Measurements from ENCODE around the gene KRTAP10-5.

DNA sequence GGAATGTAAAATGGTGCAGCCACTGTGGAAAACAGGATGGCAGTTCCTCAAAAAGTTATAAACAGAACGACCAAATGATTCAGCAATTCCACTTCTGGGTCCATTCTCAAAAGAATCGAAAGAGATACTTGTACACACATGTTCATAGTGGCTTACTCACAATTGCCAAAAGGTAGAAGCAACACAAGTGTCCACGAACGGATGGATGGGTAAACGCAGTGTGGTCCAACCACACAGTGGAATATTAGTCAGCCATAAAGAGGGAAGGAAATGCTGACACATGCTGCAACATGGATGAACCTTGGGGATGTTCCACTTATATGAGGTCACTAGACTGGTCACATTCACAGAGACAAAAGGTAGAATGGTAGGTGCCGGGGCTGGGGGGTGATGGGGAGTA lies 45.7 kb downstream of the KRTAP10-5 start:
- TF ChIP-seq, protein P1, sequence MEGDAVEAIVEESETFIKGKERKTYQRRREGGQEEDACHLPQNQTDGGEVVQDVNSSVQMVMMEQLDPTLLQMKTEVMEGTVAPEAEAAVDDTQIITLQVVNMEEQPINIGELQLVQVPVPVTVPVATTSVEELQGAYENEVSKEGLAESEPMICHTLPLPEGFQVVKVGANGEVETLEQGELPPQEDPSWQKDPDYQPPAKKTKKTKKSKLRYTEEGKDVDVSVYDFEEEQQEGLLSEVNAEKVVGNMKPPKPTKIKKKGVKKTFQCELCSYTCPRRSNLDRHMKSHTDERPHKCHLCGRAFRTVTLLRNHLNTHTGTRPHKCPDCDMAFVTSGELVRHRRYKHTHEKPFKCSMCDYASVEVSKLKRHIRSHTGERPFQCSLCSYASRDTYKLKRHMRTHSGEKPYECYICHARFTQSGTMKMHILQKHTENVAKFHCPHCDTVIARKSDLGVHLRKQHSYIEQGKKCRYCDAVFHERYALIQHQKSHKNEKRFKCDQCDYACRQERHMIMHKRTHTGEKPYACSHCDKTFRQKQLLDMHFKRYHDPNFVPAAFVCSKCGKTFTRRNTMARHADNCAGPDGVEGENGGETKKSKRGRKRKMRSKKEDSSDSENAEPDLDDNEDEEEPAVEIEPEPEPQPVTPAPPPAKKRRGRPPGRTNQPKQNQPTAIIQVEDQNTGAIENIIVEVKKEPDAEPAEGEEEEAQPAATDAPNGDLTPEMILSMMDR (IDR thresholded peaks at IDR 0.05): no peak
- TF ChIP-seq CEBPB (IDR thresholded peaks at IDR 0.05) (no peak), POLR2A (IDR thresholded peaks at IDR 0.05; ENCODE audit: low read length) (no peak), EP300 (IDR thresholded peaks at IDR 0.05) (no peak), RFX5 (IDR thresholded peaks at IDR 0.05) (no peak), SMC3 (IDR thresholded peaks at IDR 0.05) (no peak), HDAC2 (IDR thresholded peaks at IDR 0.05) (no peak), EHMT2 (IDR thresholded peaks at IDR 0.05; ENCODE audit: low read depth) (no peak)
- TF ChIP-seq, protein P2, sequence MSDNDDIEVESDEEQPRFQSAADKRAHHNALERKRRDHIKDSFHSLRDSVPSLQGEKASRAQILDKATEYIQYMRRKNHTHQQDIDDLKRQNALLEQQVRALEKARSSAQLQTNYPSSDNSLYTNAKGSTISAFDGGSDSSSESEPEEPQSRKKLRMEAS (IDR thresholded peaks at IDR 0.05): no peak
- TF ChIP-seq, protein P3, sequence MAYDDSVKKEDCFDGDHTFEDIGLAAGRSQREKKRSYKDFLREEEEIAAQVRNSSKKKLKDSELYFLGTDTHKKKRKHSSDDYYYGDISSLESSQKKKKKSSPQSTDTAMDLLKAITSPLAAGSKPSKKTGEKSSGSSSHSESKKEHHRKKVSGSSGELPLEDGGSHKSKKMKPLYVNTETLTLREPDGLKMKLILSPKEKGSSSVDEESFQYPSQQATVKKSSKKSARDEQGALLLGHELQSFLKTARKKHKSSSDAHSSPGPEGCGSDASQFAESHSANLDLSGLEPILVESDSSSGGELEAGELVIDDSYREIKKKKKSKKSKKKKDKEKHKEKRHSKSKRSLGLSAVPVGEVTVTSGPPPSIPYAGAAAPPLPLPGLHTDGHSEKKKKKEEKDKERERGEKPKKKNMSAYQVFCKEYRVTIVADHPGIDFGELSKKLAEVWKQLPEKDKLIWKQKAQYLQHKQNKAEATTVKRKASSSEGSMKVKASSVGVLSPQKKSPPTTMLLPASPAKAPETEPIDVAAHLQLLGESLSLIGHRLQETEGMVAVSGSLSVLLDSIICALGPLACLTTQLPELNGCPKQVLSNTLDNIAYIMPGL (CRISPR knock-in tag; IDR thresholded peaks at IDR 0.05; ENCODE audit: borderline replicate concordance): no peak
- TF ChIP-seq, protein P4, sequence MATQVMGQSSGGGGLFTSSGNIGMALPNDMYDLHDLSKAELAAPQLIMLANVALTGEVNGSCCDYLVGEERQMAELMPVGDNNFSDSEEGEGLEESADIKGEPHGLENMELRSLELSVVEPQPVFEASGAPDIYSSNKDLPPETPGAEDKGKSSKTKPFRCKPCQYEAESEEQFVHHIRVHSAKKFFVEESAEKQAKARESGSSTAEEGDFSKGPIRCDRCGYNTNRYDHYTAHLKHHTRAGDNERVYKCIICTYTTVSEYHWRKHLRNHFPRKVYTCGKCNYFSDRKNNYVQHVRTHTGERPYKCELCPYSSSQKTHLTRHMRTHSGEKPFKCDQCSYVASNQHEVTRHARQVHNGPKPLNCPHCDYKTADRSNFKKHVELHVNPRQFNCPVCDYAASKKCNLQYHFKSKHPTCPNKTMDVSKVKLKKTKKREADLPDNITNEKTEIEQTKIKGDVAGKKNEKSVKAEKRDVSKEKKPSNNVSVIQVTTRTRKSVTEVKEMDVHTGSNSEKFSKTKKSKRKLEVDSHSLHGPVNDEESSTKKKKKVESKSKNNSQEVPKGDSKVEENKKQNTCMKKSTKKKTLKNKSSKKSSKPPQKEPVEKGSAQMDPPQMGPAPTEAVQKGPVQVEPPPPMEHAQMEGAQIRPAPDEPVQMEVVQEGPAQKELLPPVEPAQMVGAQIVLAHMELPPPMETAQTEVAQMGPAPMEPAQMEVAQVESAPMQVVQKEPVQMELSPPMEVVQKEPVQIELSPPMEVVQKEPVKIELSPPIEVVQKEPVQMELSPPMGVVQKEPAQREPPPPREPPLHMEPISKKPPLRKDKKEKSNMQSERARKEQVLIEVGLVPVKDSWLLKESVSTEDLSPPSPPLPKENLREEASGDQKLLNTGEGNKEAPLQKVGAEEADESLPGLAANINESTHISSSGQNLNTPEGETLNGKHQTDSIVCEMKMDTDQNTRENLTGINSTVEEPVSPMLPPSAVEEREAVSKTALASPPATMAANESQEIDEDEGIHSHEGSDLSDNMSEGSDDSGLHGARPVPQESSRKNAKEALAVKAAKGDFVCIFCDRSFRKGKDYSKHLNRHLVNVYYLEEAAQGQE (IDR thresholded peaks at IDR 0.05): no peak
